ENCODE results near the gene CRYAA.
"Not testable (repeated sequence)": the region's sequence is repeated elsewhere in the genome, so short reads cannot be mapped to it uniquely, and the experiment has no call there.

CRYAA gene, protein sequence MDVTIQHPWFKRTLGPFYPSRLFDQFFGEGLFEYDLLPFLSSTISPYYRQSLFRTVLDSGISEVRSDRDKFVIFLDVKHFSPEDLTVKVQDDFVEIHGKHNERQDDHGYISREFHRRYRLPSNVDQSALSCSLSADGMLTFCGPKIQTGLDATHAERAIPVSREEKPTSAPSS

DNA sequence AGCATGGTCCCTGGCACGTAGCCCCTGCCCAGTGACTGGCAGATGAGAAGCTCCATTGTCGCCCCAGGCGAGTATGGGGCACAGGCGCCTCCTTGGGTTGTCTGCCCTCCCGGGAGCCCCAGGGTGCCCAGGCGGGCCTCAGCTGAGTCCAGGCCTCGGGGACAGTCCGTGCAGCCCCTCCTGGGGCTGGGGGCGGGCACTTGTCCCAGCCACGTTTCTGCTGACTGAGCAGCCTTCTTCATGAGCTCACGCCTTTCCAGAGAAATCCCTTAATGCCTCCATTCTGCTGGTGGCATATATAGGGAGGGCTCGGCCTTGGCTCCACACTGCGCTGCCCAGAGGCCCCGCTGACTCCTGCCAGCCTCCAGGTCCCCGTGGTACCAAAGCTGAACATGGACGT lies at the start of gene CRYAA:
CRYAA (plus strand) TSS at position 301 of the 400 bp plus-strand sequence; CDS start at position 393, 92 bp downstream.
- not testable (repeated sequence) for DNase-seq

DNA sequence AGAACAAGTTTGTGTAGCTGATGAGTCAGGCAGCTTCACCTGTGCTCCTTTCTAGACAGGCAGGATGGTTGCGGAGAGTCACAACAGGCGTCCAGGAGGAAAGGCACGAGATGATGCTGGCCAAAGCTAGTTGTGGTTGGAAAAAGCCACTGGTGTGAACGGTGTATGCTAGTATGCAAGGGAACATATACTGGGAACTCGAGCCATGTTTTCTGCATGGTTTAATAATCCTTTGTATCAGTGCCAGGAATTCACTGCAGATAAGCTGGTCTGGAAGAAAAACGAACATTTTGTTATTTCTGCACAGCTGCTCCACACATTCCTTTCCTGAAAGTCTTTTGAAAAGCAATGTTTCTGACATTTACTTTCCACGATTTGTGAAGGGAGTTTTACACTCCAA lies 38.7 kb upstream of the CRYAA start:
- not testable (repeated sequence) for DNase-seq

GRCh38 chr21:43134520-43134919 lies 34.3 kb upstream of the CRYAA start:
- DNase-seq, result not testable (repeated sequence)

DNA sequence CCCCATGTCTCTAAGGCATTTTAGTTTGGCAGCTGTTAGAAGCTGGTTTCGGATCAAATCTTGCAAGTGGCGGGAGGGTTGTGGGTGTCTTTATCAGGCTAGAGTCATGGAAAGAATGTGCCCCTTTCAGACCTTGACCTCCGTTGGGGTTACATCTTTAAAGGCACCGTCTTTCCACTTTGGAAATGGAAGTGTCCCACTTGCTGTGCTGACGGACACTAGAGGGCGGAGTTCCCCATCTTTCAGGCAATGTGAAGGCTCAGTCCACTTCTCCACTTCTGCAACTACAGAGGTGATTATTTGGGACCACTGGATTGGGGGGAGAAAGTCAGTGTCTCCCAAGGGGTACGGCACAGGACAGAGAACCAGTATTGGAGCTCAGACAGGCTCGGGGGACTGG lies 29.9 kb upstream of the CRYAA start:
- not testable (repeated sequence) for DNase-seq

DNA sequence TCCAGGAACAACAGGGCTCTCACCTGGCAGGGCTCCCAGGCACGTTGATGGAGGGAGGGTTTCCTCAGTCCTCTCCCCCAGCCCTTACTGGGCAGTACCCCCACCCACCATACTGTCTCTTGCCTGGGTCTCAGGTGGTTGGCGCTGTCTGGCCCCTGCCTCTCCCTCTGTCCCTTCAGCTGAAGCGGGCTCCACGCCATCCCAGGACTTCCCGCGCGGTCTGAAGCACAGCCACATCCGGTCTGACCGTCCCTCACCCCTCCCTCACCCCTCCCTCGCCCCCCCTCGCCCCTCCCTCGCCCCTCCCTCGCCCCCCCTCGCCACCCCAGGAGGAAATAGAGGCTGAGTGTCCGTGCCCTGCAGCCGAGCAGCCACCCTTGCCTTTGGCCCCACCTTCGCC lies 27.4 kb upstream of the CRYAA start:
- not testable (repeated sequence) for DNase-seq

DNA sequence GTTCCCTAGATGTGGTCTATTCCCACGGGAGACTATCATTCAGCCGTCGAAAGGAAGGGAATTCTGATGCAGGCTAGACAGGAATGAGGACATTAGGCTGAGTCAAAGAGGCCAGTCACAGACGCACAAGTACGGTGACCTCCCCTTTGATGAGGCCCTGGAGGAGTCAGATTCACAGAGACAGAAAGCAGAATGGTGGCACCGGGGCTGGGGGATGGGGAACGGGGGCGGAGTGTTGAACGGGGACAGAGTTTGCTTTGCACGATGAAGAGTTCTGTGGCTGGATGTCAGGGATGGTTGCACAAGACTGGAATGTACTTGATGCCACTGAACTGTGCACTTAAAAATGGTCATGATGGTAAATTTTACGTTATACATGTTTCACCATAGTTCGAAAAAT lies 22.2 kb upstream of the CRYAA start:
- DNase-seq, result not testable (repeated sequence)

DNA sequence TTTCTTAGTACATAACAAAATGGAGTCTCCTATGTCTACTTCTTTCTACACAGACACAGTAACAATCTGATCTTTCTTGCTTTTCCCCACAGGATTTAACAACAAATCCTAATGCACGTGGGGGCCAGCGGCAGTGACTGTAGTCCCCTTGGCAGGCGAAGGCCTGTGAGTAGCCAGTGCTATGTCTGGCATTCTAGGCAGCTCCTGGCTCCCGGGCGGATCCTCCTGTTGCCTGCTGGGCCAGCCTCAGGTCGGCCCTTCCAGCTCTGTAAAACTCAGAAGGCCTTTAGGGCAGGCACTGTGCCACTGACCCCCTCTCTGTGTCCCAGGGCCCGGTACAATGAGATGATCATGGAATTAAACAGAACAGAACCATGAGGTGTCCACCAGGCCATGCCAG lies 20.8 kb upstream of the CRYAA start:
- not testable (repeated sequence) for DNase-seq

GRCh38 chr21:43149344-43149743 lies 19.5 kb upstream of the CRYAA start:
- DNase-seq, result not testable (repeated sequence)

GRCh38 chr21:43153601-43154000 lies 15.2 kb upstream of the CRYAA start:
- DNase-seq, result not testable (repeated sequence)

DNA sequence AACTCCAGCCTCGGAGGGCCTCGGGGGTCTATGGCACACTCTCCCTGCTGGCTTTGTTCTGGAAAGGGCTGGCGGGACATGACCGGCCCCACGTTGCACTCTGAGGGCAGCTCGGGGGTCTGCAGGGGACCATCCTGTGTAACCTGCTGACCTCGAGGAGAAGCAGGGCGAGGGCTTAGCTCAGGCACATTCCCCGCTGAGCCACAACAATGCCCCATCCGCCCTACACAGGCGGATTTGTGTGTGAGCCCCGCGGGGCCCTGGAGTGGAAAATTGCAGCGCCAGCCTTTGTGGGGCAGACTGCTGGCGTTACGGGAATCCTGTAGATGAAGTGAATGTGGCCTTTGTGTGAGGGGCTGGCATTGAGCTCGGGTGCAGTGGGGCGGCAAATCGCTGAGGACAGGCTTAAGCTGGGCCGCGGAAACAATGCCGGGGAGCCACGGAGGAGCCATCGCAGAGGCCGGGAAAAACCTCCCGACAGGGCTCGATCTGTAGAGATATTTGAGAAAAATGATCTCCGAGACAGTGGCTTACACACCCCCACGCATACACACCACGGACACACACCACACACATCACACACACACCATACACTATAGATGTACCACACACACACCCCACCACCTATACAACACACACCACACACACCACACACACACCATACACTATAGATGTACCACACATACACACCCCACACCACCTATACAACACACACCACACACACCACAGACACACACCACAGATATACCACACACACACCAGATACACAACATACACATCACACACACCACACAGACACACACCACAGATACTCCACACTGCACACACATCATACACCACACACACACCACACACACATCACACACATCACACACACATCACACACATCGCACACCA lies 9.3 kb upstream of the CRYAA start:
- DNase-seq, result not testable (repeated sequence)

GRCh38 chr21:43161826-43162707 lies 6.7 kb upstream of the CRYAA start:
- DNase-seq, result not testable (repeated sequence)

- DNase-seq, result not testable (repeated sequence)
Measured at GRCh38 chr21:43162708-43163205, 6.1 kb upstream of the CRYAA start.

DNA sequence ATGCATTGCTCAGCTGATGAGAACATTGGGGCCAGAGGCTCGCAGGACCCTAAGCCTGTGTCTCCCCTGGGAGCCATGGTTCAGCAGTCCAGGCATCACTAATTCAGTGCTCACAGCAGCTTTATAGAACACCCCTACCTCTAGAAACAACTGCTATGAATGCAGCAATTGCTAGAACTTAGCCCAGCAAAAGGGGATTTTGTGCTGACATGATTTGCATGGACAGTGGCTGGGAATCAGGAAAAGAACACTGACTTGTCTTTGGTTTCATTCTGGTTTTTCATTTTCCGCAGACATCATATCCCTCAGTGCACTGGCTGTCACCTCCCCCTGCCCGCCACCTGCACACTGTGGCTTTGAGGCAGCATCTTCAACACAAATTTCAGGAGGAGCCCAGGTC lies 4.0 kb upstream of the CRYAA start:
- not testable (repeated sequence) for DNase-seq

GRCh38 chr21:43165734-43166133 lies 3.1 kb upstream of the CRYAA start:
- not testable (repeated sequence) for DNase-seq

DNA sequence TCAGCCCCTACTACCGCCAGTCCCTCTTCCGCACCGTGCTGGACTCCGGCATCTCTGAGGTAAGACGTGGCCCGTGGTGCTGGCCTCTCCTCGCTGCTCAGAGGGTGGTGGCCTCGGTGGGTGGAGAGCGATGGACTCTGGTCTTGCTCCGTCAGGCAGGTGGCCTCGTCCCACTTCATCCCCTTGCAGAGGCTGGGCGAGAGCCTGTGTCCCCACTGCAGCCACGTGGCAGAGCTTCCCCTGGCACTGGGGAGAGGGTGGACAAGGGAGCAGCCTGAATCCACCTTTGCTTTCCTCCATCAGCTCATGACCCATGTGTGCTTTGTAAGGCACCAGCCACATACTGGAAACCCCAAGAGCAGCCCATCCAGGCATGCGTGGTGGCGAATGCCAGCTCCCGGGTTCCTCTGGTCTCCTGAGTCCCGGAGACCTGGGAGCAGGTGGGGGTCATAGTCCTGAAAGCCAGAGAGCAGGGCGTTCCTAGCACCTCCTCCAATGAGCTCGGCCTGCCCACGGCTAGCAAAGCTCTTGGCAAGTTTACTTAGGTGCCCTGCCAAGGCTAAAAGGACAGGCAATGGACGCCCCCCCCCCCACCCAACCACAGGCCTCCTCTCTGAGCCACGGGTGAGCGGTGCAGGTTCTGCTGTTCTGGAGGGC lies 550 bp downstream of the CRYAA start:
- DNase-seq, result not testable (repeated sequence)

- not testable (repeated sequence) for DNase-seq
Measured at GRCh38 chr21:43169891-43170290, 1.1 kb downstream of the CRYAA start.

GRCh38 chr21:43172812-43173211 lies 4.0 kb downstream of the CRYAA start:
- not testable (repeated sequence) for DNase-seq

GRCh38 chr21:43173438-43173837 lies 4.6 kb downstream of the CRYAA start:
- not testable (repeated sequence) for DNase-seq

- not testable (repeated sequence) for DNase-seq
Measured at GRCh38 chr21:43173930-43174329, 5.1 kb downstream of the CRYAA start.

DNA sequence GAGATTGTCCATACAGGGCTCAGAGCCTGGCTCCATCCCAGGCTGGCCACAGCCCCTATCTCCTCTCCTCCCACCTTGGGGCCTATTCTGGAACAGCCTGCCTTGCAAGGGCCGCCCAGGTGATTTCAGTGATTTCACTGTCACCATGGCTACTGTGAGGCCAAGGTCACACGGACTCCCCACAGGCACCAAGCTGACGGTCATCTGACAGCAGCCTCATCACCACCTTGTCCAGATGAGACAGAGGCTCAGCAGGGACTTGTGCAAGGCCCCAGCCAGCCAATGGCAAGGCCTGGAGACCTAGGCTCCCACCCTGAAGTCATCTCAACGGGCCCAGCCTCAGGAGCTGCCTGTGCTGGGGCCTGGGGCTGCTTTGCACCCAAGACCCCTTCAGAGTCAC lies 6.2 kb downstream of the CRYAA start:
- not testable (repeated sequence) for DNase-seq

DNA sequence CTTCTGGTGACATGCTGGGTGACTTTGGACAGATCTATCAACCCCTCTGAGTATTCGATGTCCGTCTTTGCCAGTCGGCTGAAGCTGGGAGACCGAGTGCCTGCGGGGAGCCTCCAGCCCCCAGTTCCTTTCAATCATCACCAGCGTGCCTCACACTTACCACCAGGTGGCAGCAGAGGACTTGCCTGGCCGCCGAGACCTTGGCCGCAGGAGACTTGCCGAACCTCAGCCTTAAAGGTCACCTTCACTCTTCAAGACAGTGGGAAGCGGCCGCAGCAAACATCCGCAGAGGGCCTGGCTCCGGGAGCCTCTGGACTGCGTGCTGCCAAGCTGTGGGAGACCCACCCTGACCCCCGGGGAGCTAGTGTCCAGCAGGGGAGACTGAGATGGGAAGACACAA lies 7.8 kb downstream of the CRYAA start:
- DNase-seq, result not testable (repeated sequence)

Measured in NCI-H510A treated with DMSO at 0.1 percent for 48 hours (cell line).